Measurements from ENCODE around the gene ADK.
A peak's percentile ranks its signal among the peaks of the same experiment; 100 is the strongest.
"Not testable (repeated sequence)": the region's sequence is repeated elsewhere in the genome, so short reads cannot be mapped to it uniquely, and the experiment has no call there.

The ADK gene

DNA sequence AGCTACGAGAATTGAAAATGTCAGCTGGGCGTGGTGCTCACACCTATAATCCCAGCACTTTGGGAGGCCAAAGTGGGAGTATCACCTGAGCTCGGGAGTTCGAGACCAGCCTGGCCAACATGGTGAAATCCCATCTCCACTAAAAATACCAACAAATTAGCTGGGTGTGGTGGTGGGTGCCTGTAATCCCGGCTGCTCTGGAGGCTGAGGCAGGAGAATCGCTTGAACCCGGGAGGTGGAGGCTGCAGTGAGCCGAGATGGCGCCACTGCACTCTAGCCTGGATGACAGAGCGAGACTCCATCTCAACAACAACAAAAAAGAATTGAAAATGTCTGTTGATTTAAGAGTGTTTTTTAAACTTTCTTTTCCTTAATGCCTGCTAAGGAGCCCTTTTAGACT is 4.0 kb upstream of the ADK start:
- DNase-seq, result not testable (repeated sequence)

DNA sequence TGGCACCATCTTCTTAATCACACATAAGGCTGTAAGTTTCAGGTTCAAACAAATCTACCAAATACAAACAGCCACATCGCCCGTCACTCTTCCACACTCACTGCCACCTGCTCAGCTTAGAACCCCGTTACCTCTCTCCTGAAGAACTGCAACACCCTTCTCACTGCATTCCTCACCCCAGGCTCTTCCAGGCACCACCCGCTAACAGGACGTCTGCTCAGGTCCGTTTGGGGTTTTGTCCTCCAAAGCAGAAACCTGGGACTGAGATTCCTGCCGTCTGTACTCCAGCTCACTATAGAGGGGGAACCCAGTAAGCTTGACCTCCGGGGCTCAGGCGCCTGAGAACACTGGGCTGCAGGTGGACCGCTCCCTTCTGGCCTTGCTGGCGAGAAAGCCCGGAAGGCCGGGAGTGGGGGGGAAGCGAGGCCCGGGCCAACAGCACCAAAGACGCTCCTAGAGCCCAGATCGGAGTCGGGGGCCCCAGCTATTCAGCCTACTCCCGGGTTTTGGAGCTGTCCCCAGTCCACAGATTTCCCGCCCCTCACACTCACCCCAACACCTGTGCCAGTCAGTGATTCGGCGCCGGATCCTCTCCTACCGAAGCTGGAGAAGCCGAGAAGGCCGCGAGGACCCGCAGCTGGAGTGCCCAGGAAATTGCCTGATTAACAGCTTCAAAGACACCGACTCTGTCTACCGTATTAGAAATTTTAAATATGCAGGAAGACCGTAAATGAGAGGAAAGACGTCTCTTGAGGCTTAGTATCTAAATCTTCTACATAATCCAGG is 624 bp upstream of the ADK start, which contains the start of gene AP3M1:
Gene AP3M1, minus strand, starts transcription at position 625 of the 786 bp plus-strand sequence. CDS start 12,449 bp downstream, outside the sequence.
- peak; percentile 73 for DNase-seq

DNA sequence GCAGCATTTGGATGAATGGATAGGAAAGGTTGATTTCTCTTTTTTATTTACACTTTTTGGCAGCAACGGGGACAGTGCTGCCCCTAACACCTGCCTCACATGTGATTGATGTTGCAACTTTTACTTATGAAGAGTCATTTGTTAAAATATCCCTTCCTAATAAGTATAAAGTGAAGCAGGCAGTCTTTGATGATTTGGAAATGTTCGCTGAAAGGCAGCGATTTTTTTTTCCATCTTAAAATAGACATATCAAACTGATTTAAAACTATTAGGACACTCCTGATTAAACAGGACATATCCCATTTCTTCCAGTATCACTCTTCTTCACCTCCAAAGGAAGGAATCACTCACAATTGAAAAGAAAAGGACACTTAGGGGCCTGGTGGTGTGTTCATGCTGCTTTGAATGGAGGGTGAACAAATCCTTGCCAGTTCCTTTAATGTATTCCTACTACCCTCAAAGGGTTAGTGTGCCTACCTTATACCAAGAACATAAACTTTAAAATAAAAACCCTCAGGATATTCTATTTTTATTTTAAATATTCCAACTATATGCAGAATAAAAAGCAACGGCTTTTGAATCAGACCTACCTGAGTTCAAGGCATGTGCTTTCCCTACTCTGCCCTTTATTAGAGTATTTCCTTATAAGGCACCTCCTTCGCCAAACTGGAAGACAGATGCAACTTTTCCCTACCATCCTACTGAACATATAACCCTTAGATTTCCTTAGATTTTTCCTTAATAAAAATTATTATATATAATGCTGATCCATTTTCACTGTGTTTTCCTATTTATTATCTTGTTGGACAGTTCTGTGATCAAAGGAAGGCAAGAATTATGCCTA is 1.1 kb downstream of the ADK start:
- no peak for DNase-seq

DNA sequence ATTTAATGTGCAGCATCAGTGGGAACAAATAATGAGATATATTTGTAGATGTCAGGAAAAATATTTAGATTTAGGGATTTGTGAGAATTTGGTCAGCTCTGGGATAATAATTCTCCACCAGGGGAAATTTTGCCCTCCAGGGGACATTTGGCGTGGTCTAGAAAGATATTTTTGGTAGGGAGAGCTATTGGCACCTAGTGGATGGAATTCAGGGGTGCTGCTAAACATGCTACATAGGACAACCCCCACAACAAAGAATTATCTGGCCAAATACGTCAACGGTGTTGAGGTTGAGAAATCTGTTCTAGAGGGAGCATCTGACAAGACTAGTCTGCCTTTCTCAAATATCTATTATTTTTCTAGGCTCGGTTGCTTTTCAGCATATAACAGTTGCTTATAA is 2.1 kb downstream of the ADK start:
- peak; percentile 67 for DNase-seq

DNA sequence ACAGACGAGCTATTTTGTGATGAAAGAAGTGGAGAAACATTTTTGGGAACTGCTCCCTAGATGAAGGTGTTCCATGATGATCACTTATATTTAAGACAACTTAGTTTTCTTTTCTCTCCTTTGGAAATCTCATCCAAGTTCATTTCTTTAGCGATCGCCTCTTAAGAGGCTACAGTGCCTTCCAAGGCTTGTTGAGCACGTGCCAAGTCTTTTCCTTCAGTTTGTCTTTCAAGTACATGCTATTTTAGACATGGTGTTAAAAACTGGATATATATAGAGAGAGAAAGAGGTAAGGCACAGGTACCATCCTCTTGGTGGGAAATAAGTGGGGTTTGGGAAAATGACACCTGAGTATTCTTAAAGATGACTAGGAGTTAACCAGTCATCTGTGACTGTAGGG is 2.7 kb downstream of the ADK start:
- DNase-seq, result no peak

DNA sequence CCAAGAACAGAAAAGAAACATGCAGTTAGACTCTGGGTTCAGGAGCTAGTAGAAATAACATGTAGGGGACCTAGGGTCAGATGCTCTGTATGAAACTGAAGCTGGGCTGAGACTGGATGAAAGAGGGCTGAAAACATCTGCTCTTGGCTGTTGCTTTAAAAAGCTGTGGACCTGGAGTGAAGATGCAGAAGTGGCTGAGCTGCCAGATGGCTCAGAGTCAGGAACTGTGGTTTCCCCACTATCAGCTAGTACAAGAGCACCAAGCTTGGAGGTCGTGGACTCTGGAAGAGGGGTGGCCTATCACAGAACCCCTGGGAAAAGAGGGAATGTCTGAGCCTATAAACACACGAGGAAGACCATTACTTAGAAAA is 5.9 kb downstream of the ADK start:
- peak; percentile 55 for DNase-seq

DNA sequence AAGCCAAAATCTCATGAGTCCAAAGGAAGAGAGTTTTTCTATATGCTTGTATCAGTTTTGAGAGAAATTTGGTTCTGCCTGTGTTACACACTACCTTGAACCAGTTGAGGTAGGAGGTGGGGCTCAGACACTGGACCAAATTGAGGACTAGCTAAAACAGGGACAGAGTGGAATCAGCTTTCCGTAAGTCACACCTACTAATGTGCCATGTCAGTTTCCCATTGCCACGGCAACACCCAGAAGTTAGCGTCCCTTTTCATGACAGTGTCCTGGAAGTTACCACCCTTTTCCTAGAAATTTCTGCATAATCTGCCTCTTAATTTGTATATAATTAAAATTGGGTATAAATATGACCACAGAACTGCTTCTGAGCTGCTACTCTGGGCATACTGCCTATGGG is 9.0 kb downstream of the ADK start:
- no peak for DNase-seq

DNA sequence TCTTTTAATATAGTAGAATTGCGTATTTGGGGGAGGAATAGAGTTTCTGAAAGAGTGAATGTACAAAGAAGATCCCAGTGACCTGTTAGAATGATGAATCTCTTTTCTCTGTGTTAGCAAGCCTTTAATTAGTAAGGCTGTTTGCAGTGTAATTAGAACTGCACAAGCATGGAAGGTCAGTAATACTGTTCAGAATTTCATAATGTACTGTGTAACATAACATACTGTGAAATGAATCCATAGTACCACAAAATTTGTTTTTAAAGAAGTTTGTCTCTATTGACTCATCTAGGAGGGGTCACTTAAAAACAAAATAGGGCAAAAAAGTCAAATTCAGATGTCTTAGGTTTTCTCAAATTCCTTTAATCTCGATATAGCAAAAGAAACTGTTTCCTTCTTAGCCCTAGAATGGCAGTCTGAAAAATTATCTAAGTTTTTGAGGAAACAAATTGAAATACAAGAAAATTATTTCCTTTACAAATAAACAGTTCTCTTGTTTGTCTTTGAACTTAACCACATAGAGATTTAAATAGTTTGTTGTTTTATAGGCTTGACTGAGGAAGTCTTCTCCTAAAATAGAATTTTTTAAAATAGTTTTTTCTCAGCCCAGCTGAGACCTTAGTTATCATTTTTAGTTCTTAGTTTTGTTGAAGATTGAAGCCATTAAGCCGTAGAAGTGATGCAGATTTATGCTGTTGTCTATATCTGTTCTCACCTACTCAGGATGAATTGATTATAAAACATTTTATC is 12.5 kb downstream of the ADK start:
- DNase-seq, result no peak

DNA sequence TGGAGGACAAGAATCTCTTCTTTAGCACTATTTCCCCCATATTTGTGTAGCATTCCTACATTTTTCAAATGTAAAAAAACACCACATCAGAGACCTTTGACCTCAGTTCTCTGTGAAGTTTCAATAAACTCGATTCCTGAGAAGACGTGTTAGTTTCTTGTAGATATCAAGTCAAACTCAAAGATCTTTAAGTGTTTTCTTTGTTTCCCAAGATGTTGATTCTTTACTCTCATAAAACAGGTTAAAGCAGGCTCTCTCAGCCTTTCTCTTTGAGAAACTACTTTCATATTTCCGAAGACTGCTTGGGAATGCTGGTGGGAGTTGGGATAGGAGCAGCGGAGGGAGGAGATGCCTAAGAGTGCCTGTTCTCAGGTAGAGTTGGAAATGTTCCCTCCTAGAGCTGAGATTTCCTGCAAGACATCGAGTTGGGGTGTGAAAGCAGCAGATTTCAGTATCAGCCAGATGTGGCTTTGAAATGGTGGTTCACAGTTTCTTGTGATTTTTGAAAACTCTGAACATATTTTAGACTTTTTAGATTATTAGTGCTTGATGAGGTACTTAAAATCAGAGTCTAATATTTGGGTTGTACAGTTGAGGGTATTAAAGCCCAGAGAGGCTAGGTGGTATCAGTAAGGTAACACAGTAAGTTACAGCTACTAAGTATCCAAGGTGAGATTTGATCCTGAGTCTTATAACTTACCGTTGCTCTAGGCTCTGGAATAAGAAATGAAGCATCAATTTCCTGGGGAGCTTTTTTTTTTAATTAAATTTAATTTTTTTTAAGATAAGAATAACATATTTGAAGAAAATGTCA is 13.9 kb downstream of the ADK start:
- DNase-seq, result no peak

DNA sequence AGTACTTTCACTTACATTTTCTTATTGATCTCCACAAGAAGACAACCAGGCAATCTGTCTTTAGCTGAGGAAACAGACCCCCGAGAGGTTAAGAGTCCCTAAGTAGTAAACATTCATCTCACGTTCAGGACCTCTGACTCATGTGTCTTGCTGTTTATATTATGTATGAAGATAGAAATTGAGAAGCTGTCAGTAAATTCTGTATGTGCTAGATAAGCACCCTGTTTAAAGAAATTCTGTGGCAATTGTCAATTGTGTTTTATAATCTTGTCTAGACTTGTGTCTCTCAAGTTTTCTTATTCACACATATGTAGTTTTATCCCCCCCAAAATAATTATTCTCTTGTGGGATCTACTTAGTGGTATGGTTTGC is 14.5 kb downstream of the ADK start:
- DNase-seq, result no peak

DNA sequence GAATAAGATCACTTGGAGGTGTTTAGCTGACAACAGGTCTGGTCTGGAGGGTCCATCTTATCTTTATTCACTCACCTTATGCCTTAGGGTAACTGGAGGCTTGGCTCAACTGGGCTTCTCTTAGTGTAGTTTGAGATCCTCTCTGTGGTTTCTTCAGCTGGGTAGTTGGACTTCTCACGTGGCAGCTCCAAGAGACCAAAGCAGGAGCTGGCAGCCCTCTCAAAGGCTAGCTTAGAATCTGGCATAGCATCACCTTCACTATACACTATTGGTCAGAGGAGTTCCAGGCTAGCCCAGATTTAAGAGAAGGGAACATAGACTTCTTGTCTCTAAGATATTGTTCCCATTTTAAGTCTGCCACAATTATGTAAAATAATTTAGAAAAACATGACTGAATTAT is 16.4 kb downstream of the ADK start:
- no peak for DNase-seq

DNA sequence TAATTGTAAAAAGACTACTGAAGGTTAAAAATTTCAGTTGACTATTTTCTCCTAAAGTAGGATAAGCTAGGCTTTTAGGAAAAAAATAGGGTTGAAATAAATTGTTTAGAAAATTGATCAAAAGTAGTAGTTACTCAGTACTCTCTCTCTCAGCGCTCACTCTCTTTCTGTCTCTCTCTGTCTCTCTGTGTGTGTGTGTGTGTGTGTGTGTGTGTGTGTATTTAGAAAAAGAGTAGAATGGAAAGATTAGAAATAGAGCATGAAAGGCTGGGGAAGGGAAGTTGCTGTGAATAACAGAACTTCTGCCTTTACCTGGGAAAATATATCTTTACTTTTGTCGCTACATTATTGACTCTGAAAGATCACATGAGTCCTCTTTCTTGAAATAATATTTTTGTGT is 20.6 kb downstream of the ADK start:
- DNase-seq, result no peak

DNA sequence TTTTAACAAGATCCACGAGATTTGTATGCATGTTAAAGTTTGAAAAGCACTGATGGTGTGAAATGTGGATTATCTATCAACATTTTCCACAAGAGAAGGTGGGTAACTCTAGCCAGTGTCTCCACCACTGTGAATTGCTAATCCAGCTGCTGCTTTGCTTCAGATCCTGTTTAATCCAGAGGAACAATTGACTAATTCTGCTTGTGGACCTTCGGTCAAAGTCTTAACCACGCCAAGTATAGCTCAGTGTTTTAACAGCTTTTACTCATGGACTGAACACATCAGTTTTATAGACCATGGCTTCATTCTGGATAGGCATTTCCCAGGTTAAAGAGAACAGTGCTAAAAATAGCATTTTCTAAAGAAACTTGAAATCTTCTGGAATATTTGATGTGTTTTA is 23.5 kb downstream of the ADK start:
- no peak for DNase-seq

DNA sequence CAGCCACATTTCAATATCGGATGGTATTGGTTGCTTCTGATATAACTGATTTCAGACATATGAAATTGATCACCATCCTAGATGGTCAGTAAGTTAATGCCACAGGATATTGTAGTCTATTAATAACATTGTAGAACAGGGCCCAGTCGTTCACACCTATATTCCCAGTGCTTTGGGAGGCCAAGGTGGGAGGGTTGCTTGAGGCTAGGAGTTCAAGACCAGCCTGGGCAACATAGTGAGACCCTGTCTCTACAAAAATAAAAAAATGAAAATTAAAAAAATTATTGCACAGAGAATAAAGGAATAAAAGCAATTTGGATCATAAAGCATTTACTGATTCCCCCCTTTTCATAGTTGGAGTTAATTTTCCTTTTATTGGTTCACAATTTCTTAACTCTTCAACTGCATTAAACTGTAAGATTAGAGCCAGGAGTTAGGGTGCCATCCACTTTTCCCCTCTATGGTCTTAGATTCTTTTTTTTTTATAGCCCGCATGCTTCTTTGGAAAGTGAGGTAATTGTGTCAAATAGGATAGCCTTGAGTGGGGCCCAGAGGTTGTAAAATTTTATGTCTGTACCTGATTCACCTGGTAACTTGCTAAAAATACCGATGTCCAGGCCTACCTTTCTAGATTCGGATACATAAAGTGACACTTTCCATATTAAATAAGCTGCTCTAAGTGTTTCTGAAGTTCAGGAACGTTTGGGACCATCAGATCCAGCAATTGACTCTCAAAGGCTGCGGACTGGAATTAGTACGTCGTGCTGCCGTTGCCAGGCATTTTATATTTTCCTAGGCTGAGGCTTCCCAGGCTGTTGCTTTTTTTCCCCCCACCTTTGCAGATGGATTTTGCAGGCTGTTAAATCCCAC is 24.7 kb downstream of the ADK start:
- no peak for DNase-seq

DNA sequence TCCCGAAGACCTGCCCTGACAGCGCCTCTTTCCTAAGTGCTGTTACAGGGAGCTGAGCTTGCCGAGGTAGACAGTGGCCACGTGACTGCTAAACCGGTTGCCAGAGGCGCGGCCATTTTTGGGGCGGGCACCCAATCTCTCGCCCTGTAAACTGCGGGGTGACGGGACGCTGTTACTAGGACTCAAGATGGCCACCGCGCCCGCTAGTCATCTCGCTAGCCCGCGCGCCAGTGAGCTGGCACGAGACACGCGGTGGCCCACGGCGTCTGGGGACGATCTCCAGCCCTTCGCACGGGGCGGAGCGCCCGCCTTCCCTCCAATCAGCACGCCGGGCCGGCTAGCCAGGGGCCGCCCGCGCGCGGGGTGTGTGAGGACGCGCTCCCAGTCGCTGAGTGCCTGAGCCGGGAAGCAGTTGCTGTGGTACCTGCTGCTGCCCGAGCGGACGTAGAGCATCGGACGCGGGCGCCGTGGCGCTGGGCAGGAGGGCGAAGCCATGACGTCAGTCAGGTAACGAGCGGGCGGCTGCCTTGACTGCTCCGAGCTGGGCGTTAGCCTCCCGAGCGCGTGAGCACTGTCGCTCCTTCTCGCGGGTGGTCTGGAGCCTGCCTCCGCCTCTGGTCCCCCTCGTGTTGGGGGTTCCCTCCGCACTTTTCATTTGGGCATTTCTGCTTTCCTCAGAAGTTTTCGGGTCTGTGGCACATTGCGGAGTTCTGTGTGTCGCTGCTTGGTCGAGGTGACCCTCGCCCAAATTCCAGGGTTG is 25.5 kb downstream of the ADK start:
- DNase-seq, result peak; percentile 95

DNA sequence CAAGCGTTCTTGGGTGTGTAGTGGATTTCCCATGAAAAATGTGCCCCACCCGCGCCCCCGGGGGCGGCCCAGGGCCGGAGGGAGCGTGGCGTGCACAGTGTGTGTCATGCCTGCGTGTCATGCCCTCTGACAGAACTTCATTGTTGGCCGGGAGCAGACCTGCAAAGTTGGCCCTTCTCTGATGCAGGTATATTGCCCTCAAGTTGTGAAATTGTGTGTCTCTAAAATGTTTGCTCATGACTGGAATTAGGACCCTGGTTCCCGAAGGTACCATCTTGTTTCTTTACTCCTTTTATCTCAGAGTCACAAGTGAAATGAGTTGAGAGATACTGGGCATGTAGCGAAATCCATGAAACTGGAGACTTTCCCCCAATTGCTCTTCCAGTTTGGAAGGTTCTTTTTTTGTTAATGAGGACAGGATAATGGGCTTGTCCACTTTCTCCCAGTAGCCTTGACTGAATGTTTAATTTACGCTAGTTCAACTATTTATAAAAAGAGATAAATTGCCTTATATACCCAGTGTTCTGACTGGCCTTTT is 26.2 kb downstream of the ADK start:
- DNase-seq, result peak; percentile 14

DNA sequence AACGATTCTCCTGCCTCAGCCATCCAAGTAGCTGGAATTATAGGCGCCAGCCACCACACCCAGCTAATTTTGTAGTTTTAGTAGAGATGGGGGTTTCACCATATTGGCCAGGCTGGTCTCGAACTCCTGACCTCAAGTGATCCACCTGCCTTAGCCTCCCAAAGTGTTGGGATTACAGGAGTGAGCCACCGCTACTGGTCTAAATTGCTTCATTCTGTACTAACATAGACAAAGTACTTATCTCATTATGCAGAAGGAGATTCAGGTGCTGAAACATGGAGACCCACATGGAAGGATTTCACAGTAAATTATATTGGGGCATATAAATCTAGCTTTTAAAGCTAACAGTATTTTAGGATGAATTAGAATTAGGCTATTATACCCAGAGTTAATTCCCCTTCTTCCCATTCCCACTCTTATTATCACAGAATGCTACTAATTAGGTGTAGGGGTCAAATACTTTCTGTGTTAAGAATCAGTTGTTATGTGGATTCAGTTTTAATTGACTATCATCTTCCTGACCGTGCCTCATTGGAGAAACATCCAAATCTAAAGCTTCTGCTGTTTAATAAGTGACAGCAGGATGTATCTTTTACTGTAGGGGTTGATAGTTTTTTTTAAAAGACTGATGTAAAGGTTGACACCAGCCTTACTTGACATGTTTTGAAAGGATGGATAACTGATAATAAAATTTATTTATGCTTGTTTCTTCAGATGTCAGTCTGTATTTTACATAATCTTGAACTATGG is 27.2 kb downstream of the ADK start:
- no peak for DNase-seq

DNA sequence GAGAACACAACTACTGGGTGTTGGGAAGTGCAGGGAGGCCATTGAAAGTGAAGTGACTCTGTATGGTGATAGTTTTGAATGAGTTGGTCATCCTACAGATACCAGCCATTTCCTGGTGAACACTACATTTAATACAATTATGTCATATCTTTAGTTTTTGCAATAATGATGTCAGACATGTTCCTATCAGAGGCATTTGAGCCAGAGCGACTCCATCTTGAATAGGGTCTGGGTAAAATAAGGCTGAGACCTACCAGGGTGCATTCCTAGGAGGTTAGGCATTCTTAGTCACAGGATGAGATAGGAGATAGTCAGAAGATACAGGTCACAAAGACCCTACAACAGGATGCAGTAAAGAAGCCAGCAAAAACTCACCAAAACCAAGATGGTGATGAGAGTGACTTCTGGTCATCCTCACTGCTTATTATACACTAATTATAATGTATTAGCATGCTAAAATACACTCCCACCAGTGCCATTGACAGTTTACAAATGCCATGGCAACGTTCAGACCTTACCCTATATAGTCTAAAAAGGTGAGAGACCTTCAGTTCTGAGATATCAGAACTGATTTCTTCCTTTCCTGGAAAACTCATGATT is 28.2 kb downstream of the ADK start:
- DNase-seq, result no peak

DNA sequence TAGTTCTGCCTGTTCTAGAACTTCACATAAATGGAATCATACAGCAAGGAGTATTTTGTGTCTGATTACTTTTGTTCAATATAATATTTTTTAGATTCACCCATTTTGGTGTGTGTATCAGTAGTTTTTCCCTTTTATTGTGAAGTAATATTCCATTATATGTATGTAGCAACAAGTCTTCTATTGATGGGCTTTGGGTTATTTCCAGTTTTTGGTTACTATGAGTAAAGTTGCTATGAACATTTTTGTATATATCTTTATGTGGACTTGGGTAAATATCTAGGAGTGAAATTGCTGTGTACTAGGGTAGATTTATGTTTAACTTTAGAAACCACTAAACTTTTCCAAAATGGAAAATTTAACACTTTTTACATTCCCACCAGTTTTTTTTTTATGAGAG is 35.7 kb downstream of the ADK start:
- DNase-seq, result no peak

All from NCI-H226 (cell line).